ENCODE measurements around the gene ZNF496. TPM values are rescaled to one million over a fixed set of nuclear protein-coding genes. Genes with fewer than 3 reads are reported as not detected.

The ZNF496 gene
- total and polyA plus RNA-seq, 12 donors = 4.3 to 34.9 (median 16.4) TPM

GRCh38 chr1:247370786-247371732 is 39.4 kb upstream of the ZNF496 start:
- H3K36me3 ChIP-seq (replicated peaks in 1 of 2) = no peaks in the 10 kb centered on the region
- intact Hi-C loops (cut with DNase I) = no loop called here
- no peak overlapping the region for H3K4me3 ChIP-seq
- no peaks in the 10 kb centered on the region for H3K27me3 ChIP-seq
- H3K27ac ChIP-seq = no peak overlapping the region
- TF ChIP-seq CTCF (IDR thresholded peaks at IDR 0.05) (no peak), POLR2A (IDR thresholded peaks at IDR 0.05) (no peak)
- H3K4me1 ChIP-seq (replicated peaks in 1 of 2) = no peaks in the 10 kb centered on the region
- WGBS, 4 donors = 67 to 77% (median 75%) methylated on average over 16 of the region's 16 CpGs
- no peaks in the 10 kb centered on the region for H3K9me3 ChIP-seq (replicated peaks in 1 of 3)
- DNase-seq = peak in 2 of 7 donors; percentile 17 to 28

- Histone ChIP-seq H3K4me1 (replicated peaks in 1 of 2) (no peaks in the 10 kb centered on the region), H3K4me3 (no peak overlapping the region), H3K27ac (no peak overlapping the region), H3K36me3 (replicated peaks in 1 of 2) (no peaks in the 10 kb centered on the region), H3K9me3 (replicated peaks in 1 of 3) (no peaks in the 10 kb centered on the region), H3K27me3 (no peaks in the 10 kb centered on the region)
- TF ChIP-seq CTCF (IDR thresholded peaks at IDR 0.05) = no peak
- no peak for TF ChIP-seq POLR2A (IDR thresholded peaks at IDR 0.05)
- 57 to 64% (median 60%) methylated on average over 7 of the region's 7 CpGs for WGBS, 4 donors
- intact Hi-C loops (cut with DNase I) = no loop called here
- no peak for DNase-seq
Observed at GRCh38 chr1:247368490-247369145, 37.0 kb upstream of the ZNF496 start.

GRCh38 chr1:247367786-247368422 is 36.2 kb upstream of the ZNF496 start:
- Histone ChIP-seq H3K27me3 (no peaks in the 10 kb centered on the region), H3K9me3 (replicated peaks in 1 of 3) (no peaks in the 10 kb centered on the region), H3K36me3 (replicated peaks in 1 of 2) (no peaks in the 10 kb centered on the region), H3K4me3 (no peak overlapping the region), H3K4me1 (replicated peaks in 1 of 2) (no peaks in the 10 kb centered on the region), H3K27ac (no peak overlapping the region)
- no peak for DNase-seq
- TF ChIP-seq POLR2A (IDR thresholded peaks at IDR 0.05) (no peak), CTCF (IDR thresholded peaks at IDR 0.05) (no peak)
- WGBS, 4 donors = 50 to 56% (median 54%) methylated on average over 6 of the region's 6 CpGs
- intact Hi-C loops (cut with DNase I) = no loop called here

Data from adrenal gland (tissue), 12 donors.